K562 (cell line): Measurements from ENCODE around the gene FAAP100. TPM values are rescaled to one million over a fixed set of nuclear protein-coding genes. Genes with fewer than 3 reads are reported as not detected.
A peak's percentile ranks its signal among the peaks of the same experiment; 100 is the strongest.

Source experiments
- BRD4 ChIP-seq: fragments of 200-600 bp; sonication (generic); IDR thresholded peaks from 2 replicates; pipeline ENCODE4 v1.6.1; 2017; ENCODE audit warnings: inconsistent platforms
- CTCFL ChIP-seq: IDR thresholded peaks from 2 replicates; pipeline ENCODE4 v1.6.1; 2011; ENCODE audit warnings: borderline replicate concordance, low read depth, mild to moderate bottlenecking, moderate library complexity, low read length; ENCODE audit not compliant: insufficient read depth, poor library complexity, severe bottlenecking
- ESRRB ChIP-seq: fragments of 250-450 bp; sonication (Bioruptor Pico); IDR thresholded peaks from 2 replicates; pipeline ENCODE4 v1.5.0; 2020; ENCODE audit warnings: mild to moderate bottlenecking, moderate library complexity, borderline replicate concordance
- FOXA1 ChIP-seq: fragments of 450-650 bp; IDR thresholded peaks from 2 replicates; pipeline ENCODE4 v1.6.1; 2016; ENCODE audit warnings: mild to moderate bottlenecking, borderline replicate concordance
- FOXO4 ChIP-seq: fragments of 450-650 bp; formaldehyde crosslinking; IDR thresholded peaks from 2 replicates; pipeline ENCODE4 v1.4.0; 2020; ENCODE audit warnings: mild to moderate bottlenecking, moderate library complexity
- FUS ChIP-seq: fragments of 200-400 bp; formaldehyde crosslinking; optimal IDR thresholded peaks from 2 replicates; pipeline ENCODE3; 2017; ENCODE audit warnings: low read depth, low read length
- LARP7 ChIP-seq: fragments of 450-650 bp; IDR thresholded peaks from 2 replicates; pipeline ENCODE4 v1.6.1; 2016
- MAX ChIP-seq: sonication (generic); formaldehyde crosslinking; IDR thresholded peaks from 2 replicates; pipeline ENCODE4 v1.9.0; 2022; ENCODE audit warnings: mild to moderate bottlenecking, missing genetic modification reagents
- MCM7 ChIP-seq, 2 experiments: fragments of 450-650 bp; IDR thresholded peaks; 2 replicates each; pipeline ENCODE4 v1.6.1; 2016 to 2018
- MYNN ChIP-seq, 2 experiments: sonication (generic); formaldehyde crosslinking in 1 of 2; IDR thresholded peaks; 2 replicates each; pipeline versions ENCODE4 v1.5.0 to v1.6.1; 2016 to 2020; ENCODE audit warnings: antibody characterized with exemption in 1 of 2, missing genetic modification reagents in 1 of 2
- PPARD ChIP-seq: fragments of 250-450 bp; sonication (Bioruptor Pico); IDR thresholded peaks from 2 replicates; pipeline ENCODE4 v1.8.0; 2022; ENCODE audit warnings: inconsistent platforms, mild to moderate bottlenecking, moderate library complexity
- RBBP5 ChIP-seq: fragments of 200-600 bp; sonication (generic); IDR thresholded peaks from 2 replicates; pipeline ENCODE4 v1.6.1; 2012; ENCODE audit warnings: borderline replicate concordance, mild to moderate bottlenecking, low read length, control low read depth, inconsistent platforms; ENCODE audit not compliant: insufficient read depth, poor library complexity, severe bottlenecking
- SMAD1 ChIP-seq: fragments of 150-350 bp; IDR thresholded peaks from 2 replicates; pipeline ENCODE4 v1.6.1; 2014; ENCODE audit warnings: low read length, low read depth; ENCODE audit not compliant: partially characterized antibody
- SNAPC5 ChIP-seq: fragments of 250-450 bp; sonication (Bioruptor Pico); IDR thresholded peaks from 2 replicates; pipeline ENCODE4 v1.8.0; 2021; ENCODE audit warnings: moderate library complexity, mild to moderate bottlenecking, inconsistent platforms
- U2AF2 ChIP-seq: fragments of 200-400 bp; formaldehyde crosslinking; optimal IDR thresholded peaks from 2 replicates; pipeline ENCODE3; 2017; ENCODE audit warnings: low read depth, mild to moderate bottlenecking, low read length
- USF1 ChIP-seq: sonication (generic); formaldehyde crosslinking; IDR thresholded peaks from 2 replicates; pipeline ENCODE4 v1.9.0; 2022; ENCODE audit warnings: mild to moderate bottlenecking, missing genetic modification reagents
- ZNF311 ChIP-seq: fragments of 250-450 bp; sonication (Bioruptor Pico); IDR thresholded peaks from 2 replicates; pipeline ENCODE4 v1.4.0; 2020; ENCODE audit warnings: mild to moderate bottlenecking, moderate library complexity
- ZNF830 ChIP-seq: fragments of 250-450 bp; sonication (Bioruptor Pico); IDR thresholded peaks from 2 replicates; pipeline ENCODE4 v1.5.0; 2021; ENCODE audit warnings: mild to moderate bottlenecking
- ZSCAN29 ChIP-seq: fragments of 450-650 bp; IDR thresholded peaks from 2 replicates; pipeline ENCODE4 v1.6.1; 2017
- polyA plus RNA-seq, 8 experiments: library from polyadenylated mRNA; depleted of rRNA in 4 of 8; stranded (reverse) in 5 of 8; unstranded in 3 of 8; fragments of >200 nt; fragmentation: Nextera tagmentation in 2 of 8; fragmentation: Illumina TruSeq in 1 of 8; extraction: Ambion mirVana in 2 of 8; extraction: Trizol in 1 of 8; gene quantifications; 2 replicates each; pipeline versions ENCODE4 v1.2.1 to v1.2.3, GENCODE V29; 2011 to 2014; ENCODE audit warnings: inconsistent platforms in 1 of 8, missing spikeins in 1 of 8
- total RNA-seq, 7 experiments: library from RNA; depleted of rRNA in 6 of 7; stranded (reverse); fragments of >200 nt in 6 of 7; fragmentation: Illumina TruSeq in 2 of 7; extraction: Trizol in 2 of 7; gene quantifications; 2 replicates each; pipeline versions ENCODE4 v1.2.1 to v1.2.3, GENCODE V29; 2011 to 2021; ENCODE audit warnings: low replicate concordance in 1 of 7

Gene FAAP100
- total and polyA plus RNA-seq, 9 of the 15 experiments (the other 6 are each of a cell fraction or from before 2014, with no cell fraction given) = 0.31 to 51.2 (median 12.6) TPM

GRCh38 chr17:81494626-81495377, 57.4 kb downstream of the FAAP100 start (continued):
- TF ChIP-seq CTCFL (no peak), BRD4 (no peak), FOXO4 (CRISPR knock-in tag) (no peak), USF1 (CRISPR knock-in tag) (peak; percentile 95), MYNN (IDR thresholded peaks at IDR 0.05) (no peak), MYNN (CRISPR knock-in tag; IDR thresholded peaks at IDR 0.05) (no peak), MAX (peak; percentile 48), ZNF311 (no peak), RBBP5 (no peak), SNAPC5 (CRISPR knock-in tag) (no peak), FUS (no peak), ZSCAN29 (no peak), ESRRB (no peak), FOXA1 (no peak), LARP7 (no peak), U2AF2 (no peak), MCM7 (IDR thresholded peaks at IDR 0.05) (no peak), PPARD (CRISPR knock-in tag) (no peak), ZNF830 (CRISPR knock-in tag) (no peak), SMAD1 (no peak)
